GM21390 (cell line): Measurements from ENCODE around the gene LBH.
A peak's percentile ranks its signal among the peaks of the same experiment; 100 is the strongest.

Experiments used
- ATAC-seq: cut with Tn5 transposase; IDR thresholded peaks from one replicate; pipeline ENCODE4 v1.9.1; 2021; ENCODE audit not compliant: unreplicated experiment

The LBH gene

DNA sequence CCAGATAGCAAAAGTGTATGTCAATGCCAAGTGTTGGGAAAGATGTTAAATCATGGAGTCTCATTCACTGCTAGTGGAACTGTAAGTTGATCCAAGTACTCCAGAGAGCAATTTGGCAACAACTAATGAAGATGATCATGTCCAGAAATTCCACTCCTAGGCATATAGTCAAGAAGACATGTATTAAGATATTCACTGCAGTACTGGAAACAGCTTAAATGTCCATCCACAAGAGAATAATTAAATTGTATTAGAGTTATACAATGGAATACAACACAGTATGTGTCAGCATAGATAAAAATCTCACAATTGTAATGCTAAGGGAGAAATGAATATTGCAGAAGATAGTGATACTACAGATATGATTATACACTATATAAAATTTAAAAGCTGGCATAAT lies 15.2 kb upstream of the LBH start:
- ATAC-seq, result no peak

GRCh38 chr2:30217644-30218337 lies 13.5 kb upstream of the LBH start:
- ATAC-seq, result no peak

DNA sequence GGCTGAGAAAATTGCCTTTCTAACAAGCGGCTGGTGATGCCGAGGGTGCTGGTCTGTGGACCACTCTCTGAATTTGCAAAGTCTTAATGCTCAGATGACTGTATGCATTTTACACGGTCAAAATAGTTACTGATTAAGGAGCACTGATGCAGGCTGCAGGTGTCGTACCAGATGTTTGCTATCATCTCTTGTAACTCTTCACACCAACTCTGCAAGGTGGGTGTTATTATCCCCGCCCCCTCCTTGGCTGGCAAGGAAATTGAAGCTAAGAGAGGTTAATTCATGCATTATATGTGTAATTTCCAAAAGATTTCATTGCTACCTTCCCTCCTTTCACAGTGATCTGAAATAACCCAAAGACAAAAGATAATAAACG lies 13.0 kb upstream of the LBH start:
- no peak for ATAC-seq

DNA sequence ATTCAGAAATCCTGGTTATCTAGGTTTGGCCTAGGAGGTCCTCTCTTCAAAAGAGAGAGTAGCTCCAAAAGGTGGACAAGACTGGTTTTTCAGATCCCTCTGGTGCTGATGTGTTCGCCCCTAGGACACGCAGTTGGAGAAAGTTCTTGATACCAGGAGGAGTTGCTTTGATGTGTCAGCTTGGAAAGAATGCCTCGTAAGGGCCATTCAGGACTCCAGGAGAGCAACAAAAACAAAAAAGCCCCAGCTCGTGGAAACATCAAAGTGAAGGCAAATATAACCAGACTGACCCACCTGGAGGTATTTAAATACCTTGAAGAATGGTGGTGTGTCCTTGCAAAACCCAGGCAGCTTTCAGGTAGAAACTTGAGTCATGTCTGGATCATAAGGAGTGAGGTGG lies 12.5 kb upstream of the LBH start:
- ATAC-seq, result no peak

GRCh38 chr2:30219886-30220875 lies 11.2 kb upstream of the LBH start:
- ATAC-seq, result no peak

- no peak for ATAC-seq
These were observed 9.8 kb upstream of the LBH start for GRCh38 chr2:30221531-30221930.

- no peak for ATAC-seq
These were observed 9.3 kb upstream of the LBH start for GRCh38 chr2:30222031-30222430.

GRCh38 chr2:30222636-30223360 lies 8.5 kb upstream of the LBH start:
- no peak for ATAC-seq

GRCh38 chr2:30223413-30223874 lies 7.9 kb upstream of the LBH start:
- ATAC-seq, result peak; percentile 53

GRCh38 chr2:30224151-30224550 lies 7.2 kb upstream of the LBH start:
- ATAC-seq, result no peak

DNA sequence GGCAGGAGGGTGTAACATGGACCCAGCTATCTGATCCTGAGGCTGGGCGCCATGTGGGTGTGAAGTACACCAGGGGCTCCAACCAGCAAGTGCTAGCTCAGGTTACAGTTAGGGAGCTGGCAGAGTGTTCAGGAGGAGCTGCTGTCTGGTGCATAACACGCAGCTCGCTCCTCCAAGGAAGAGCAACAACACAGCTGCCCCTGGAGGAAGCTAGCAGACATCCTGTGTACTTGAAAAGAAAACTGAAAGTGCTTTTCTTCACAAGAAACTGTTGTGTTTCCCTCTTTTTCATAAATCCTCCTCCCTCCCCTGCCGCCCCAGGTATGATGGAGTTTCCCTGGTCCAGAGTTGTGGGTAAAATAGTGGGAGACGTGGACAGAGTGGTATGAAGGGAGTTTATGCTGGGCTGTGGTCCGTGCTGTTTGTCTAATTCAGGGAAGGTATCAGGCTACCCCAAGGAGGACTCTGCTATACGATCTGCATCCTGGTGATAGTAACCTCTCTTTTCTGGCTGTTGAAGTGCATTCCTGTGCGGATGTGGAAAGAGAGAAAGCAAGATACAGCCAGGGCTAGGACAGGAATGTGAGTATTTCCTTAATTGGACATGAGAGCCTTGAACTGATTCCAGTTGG lies 6.1 kb upstream of the LBH start:
- ATAC-seq, result peak; percentile 53

DNA sequence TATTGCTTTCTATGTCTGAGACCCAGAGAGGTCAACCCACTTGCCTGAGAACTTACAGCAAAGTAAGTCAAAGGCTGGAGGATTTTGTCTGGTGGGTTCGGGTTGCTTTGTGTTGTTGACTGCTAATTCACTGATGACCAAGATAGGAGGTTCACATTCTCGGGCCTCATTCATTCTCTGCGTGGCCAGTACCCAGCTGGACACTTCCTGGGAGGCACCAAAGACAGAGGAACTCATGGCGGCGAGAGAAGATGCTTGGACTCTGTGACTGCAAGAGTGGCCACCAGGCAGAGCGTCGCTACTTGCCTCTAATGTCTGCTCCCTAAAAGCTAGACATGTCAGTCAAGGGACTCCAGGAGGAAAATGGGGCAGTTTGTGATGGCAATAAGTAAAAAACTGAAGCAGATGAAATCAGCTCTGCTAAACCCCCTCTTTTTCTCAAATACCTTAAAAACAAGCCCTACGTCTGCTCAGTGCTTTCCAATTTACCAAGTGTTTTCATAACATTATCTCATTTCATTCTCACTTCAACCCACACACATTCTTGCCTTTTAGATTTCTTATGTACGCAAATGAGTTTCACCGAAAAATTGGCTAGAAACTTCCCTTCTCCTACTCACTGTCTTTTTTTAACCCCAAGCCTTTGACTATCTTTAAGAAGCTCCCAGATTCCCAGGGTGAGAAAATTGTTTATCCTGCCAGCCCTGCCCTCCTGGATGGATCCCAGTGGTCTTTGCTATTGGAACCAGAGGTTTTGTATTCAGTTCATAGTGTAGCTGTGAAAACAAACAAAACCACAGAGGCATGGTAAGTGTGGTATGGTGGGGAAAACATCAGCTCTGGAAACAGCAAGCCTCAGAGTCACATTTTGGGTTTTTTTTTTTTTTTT lies 4.9 kb upstream of the LBH start:
- ATAC-seq, result peak; percentile 27

DNA sequence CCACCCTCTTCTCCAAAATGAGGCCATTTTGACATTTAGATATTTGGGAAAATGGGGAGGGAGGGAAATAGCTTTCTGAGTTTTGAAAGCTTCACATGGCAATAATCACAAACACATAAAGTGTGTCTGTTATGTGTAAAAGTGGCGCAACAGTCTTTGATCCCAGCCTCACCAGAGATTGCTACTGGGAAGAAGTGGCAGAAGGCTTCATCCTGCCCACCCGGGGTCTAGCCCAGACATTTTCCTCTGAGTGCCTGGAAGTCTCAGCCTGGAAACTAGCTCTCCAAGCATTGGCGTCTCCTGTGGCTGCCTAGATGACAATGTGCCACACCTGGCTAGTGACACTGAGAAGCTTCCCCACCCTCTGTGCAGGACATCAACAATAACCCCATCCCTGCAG lies 1.7 kb upstream of the LBH start:
- no peak for ATAC-seq

- ATAC-seq, result peak; percentile 11
These were observed 680 bp upstream of the LBH start for GRCh38 chr2:30230497-30231211.

DNA sequence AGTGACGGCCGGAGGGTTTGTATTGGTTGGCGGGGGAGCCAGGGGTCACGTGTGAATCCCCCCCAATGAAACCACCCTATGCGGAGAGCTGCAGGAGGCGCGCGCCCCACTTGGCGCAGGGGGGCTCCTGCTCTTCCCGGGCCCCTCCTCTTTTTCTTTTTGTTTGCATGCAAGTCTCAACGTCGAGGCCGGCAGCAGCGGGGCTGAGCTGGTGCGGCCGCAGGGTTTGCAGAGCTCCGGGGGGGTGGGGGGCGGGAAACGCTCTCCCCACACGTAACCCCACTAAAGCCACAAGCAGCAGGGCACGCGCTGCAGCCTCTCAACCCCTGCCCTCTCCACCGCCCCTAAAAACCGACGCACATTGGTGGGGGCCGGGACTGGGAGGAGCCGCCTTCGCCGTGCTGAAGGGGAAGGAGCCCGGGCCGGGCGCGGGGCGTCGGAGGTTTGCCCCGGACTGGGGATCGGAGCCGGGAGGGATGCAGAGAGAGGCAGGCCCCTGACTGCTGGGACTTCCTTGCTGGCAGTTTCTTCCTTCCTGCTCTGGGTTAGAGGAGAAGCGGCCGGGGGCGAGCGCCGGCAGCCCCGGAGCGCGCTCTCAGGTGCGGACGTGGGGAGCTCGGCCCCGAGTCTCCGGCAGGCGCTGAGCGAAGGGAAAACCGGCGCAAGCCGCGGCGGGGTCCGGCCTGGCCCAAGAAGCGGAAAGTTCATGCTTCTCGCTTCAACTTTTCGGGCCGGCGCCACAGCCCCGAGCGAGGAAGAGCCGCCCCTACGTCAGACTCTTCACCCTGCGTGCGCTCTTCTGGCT lies 864 bp downstream of the LBH start:
- peak; percentile 27 for ATAC-seq

DNA sequence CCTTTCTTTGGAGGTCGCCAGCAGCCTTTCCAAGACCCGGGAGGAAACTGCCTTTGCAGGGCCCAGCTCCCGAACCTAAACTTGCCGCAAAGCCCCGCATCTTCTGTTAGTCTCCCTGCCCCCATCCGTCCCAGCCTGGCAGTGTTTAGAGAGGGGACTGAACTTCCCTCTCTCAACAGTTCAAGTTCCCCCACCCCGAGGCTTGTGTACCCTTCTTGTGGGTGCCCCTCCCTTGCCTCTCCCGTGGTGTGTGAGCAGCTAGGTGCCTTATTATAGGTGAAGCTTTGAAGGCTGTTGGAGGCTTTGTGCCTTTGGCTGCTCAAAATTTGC lies 1.4 kb downstream of the LBH start:
- no peak for ATAC-seq

- no peak for ATAC-seq
These were observed 2.1 kb downstream of the LBH start for GRCh38 chr2:30233271-30234009.
